ENCODE data around the gene LRIG1. TPM values are rescaled to one million over a fixed set of nuclear protein-coding genes. Genes with fewer than 3 reads are reported as not detected.

Gene LRIG1
- total RNA-seq, 1 experiment from 2014 or later, result 24.1 TPM

DNA sequence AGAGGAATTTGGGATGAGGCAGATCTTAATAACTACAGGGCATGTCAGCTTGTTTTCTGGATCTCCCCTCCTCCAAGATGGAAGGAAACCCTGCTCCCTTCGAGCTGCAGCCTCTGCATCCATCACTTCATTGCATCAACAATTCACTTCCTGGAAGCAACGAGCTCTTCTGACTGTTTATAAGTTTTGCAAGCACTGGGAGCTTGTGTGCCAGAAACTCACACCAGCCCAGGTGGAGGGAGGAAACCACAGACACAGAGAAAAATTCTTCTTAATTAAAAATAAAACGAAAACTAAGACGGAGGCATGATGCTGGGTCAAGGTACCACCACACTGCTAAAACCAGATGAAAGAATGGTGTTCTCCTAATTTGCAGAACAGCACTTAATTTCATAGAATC lies 10.6 kb downstream of the LRIG1 start:
- no peak overlapping the region for H3K27ac ChIP-seq (ENCODE audit: low read depth, low read length, poor library complexity, severe bottlenecking)
- H3K4me3 ChIP-seq (ENCODE audit: low read depth, low read length, poor library complexity, severe bottlenecking), result no peak overlapping the region
- H3K27me3 ChIP-seq (replicated peaks; ENCODE audit: insufficient read depth, low read depth, low read length, poor library complexity), result no peaks in the 10 kb centered on the region
- DNase-seq (ENCODE audit: low spot score), result no peak
- intact Hi-C loops (cut with micrococcal nuclease; ENCODE audit: unreplicated experiment), result loop anchor here (10.0 kb wide), 1 partner anchor 85 kb away; no protein-coding TSS in a partner anchor
- H3K9me3 ChIP-seq (ENCODE audit: low read depth, low read length, poor library complexity, severe bottlenecking), result no peaks in the 10 kb centered on the region
- TF ChIP-seq, protein P1, sequence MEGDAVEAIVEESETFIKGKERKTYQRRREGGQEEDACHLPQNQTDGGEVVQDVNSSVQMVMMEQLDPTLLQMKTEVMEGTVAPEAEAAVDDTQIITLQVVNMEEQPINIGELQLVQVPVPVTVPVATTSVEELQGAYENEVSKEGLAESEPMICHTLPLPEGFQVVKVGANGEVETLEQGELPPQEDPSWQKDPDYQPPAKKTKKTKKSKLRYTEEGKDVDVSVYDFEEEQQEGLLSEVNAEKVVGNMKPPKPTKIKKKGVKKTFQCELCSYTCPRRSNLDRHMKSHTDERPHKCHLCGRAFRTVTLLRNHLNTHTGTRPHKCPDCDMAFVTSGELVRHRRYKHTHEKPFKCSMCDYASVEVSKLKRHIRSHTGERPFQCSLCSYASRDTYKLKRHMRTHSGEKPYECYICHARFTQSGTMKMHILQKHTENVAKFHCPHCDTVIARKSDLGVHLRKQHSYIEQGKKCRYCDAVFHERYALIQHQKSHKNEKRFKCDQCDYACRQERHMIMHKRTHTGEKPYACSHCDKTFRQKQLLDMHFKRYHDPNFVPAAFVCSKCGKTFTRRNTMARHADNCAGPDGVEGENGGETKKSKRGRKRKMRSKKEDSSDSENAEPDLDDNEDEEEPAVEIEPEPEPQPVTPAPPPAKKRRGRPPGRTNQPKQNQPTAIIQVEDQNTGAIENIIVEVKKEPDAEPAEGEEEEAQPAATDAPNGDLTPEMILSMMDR (conservative IDR thresholded peaks at IDR 0.05; ENCODE audit: low read depth, low read length), result no peak
- no peak for TF ChIP-seq EZH2 (IDR thresholded peaks at IDR 0.05; ENCODE audit: borderline replicate concordance, low read depth, low read length, poor library complexity, severe bottlenecking)
- no TSS peak for BruUV-seq (replicated peaks)
- CTCF ChIA-PET, result no interaction called here
- POLR2A ChIA-PET (ENCODE audit: low non-redundant PET), result no interaction called here
- H3K36me3 ChIP-seq (ENCODE audit: insufficient read depth, low read length, poor library complexity, severe bottlenecking), result no peaks in the 10 kb centered on the region
- peaks cover 16% of the 10 kb centered on the region for H3K4me1 ChIP-seq (ENCODE audit: insufficient read depth, low read length, poor library complexity, severe bottlenecking)

DNA sequence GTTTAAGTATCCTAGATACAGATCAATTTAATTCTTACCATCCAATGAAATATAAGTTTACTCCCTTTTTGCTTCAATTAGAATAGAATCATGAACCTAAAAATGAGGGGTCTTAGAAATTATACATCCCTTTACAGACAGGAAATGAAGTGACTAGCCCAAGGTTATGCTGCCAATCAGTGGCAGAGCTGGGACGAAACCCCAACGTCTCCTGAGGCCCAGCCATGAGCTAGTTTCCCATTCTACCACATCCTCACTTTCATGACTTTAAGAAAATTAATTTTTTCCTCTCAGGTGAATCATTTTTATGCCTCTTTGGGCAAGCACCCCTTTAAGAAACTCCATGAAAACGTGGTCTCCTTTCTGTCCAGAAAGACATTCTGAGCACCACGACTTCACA lies 11.2 kb downstream of the LRIG1 start:
- no peaks in the 10 kb centered on the region for H3K27me3 ChIP-seq (replicated peaks; ENCODE audit: insufficient read depth, low read depth, low read length, poor library complexity)
- ChIA-PET CTCF (no interaction called here), POLR2A (ENCODE audit: low non-redundant PET) (no interaction called here)
- H3K4me3 ChIP-seq (ENCODE audit: low read depth, low read length, poor library complexity, severe bottlenecking), result no peak overlapping the region
- intact Hi-C loops (cut with micrococcal nuclease; ENCODE audit: unreplicated experiment), result no loop called here
- H3K27ac ChIP-seq (ENCODE audit: low read depth, low read length, poor library complexity, severe bottlenecking), result no peak overlapping the region
- H3K4me1 ChIP-seq (ENCODE audit: insufficient read depth, low read length, poor library complexity, severe bottlenecking), result peaks cover 12% of the 10 kb centered on the region
- DNase-seq (ENCODE audit: low spot score), result no peak
- no TSS peak for BruUV-seq (replicated peaks)
- H3K9me3 ChIP-seq (ENCODE audit: low read depth, low read length, poor library complexity, severe bottlenecking), result no peaks in the 10 kb centered on the region
- no peaks in the 10 kb centered on the region for H3K36me3 ChIP-seq (ENCODE audit: insufficient read depth, low read length, poor library complexity, severe bottlenecking)
- no peak for TF ChIP-seq EZH2 (IDR thresholded peaks at IDR 0.05; ENCODE audit: borderline replicate concordance, low read depth, low read length, poor library complexity, severe bottlenecking)
- TF ChIP-seq, protein P1 (conservative IDR thresholded peaks at IDR 0.05; ENCODE audit: low read depth, low read length), result no peak

DNA sequence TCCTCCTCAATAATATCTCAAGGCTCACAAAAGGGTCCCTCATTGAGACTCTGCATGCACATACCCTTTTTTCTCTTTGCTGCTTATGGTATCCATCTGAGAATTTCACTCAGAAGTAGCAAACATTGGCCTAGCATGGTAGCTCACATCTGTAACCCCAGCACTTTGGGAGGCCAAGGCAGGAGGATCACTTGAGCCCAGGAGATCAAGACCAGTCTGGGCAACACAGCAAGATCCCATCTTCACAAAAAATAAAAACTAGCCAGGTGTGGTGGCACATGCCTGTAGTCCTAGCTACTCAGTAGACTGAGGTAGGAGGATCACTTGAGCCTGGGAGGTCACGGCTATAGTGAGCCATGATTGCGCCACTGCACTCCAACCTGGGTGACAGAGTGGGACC lies 11.7 kb downstream of the LRIG1 start:
- Histone ChIP-seq H3K9me3 (ENCODE audit: low read depth, low read length, poor library complexity, severe bottlenecking) (no peaks in the 10 kb centered on the region), H3K27ac (ENCODE audit: low read depth, low read length, poor library complexity, severe bottlenecking) (no peak overlapping the region), H3K36me3 (ENCODE audit: insufficient read depth, low read length, poor library complexity, severe bottlenecking) (no peaks in the 10 kb centered on the region), H3K4me1 (ENCODE audit: insufficient read depth, low read length, poor library complexity, severe bottlenecking) (peaks cover 12% of the 10 kb centered on the region), H3K27me3 (replicated peaks; ENCODE audit: insufficient read depth, low read depth, low read length, poor library complexity) (no peaks in the 10 kb centered on the region), H3K4me3 (ENCODE audit: low read depth, low read length, poor library complexity, severe bottlenecking) (no peak overlapping the region)
- TF ChIP-seq, protein P1 (conservative IDR thresholded peaks at IDR 0.05; ENCODE audit: low read depth, low read length), result no peak
- TF ChIP-seq EZH2 (IDR thresholded peaks at IDR 0.05; ENCODE audit: borderline replicate concordance, low read depth, low read length, poor library complexity, severe bottlenecking), result no peak
- no peak for DNase-seq (ENCODE audit: low spot score)
- ChIA-PET CTCF (no interaction called here), POLR2A (ENCODE audit: low non-redundant PET) (no interaction called here)
- intact Hi-C loops (cut with micrococcal nuclease; ENCODE audit: unreplicated experiment), result no loop called here
- BruUV-seq (replicated peaks), result no TSS peak

Data from A673 (cell line).